IMR-90 (cell line): ENCODE results near the gene TMEM30A. TPM values are rescaled to one million over a fixed set of nuclear protein-coding genes. Genes with fewer than 3 reads are reported as not detected.

Experiments used
- ATAC-seq: fragments of 200-7000 bp; cut with Tn5 transposase; 2 replicates; pipeline ENCODE4 v1.9.1; 2020; ENCODE audit warnings: low read depth, mild to moderate bottlenecking, moderate library complexity
- BruUV-seq: library from RNA; stranded (reverse); fragments of 400-500 nt; replicated peaks from 2 replicates; lab custom pipeline; 2021; lab: Mats Ljungman, UMichigan
- CTCF ChIA-PET: fragments of 300-600 bp; formaldehyde crosslinking; extraction: SDS; loops from one replicate; lab custom pipeline; 2021; ENCODE audit warnings: antibody characterized with exemption; lab: Yijun Ruan, JAX
- POLR2A ChIA-PET: fragments of 300-600 bp; sonication (Branson Sonifier 250); formaldehyde crosslinking; loops from one replicate; lab custom pipeline; 2022; ENCODE audit warnings: antibody characterized with exemption; ENCODE audit not compliant: unreplicated experiment; lab: Charles Lee
- DNase-seq: peaks from one replicate; pipeline ENCODE4 v3.0.0; 2013
- H2AFZ ChIP-seq: replicated peaks from 2 replicates; pipeline ENCODE3; 2013; ENCODE audit warnings: low read length, mild to moderate bottlenecking; ENCODE audit not compliant: poor library complexity
- H2AK5ac ChIP-seq: 2 replicates; pipeline ENCODE4 v1.6.1; 2013; ENCODE audit warnings: low read depth, low read length, inconsistent platforms
- H2AK9ac ChIP-seq: replicated peaks from 2 replicates; pipeline ENCODE3; 2013; ENCODE audit warnings: mild to moderate bottlenecking, low read depth, low read length, moderate library complexity; ENCODE audit not compliant: poor library complexity
- H2BK120ac ChIP-seq: 2 replicates; pipeline ENCODE4 v1.6.1; 2013; ENCODE audit warnings: low read depth, low read length, inconsistent platforms
- H2BK15ac ChIP-seq: 3 replicates; pipeline ENCODE4 v1.6.1; 2013; ENCODE audit warnings: low read depth, low read length, inconsistent platforms
- H2BK20ac ChIP-seq: 2 replicates; pipeline ENCODE4 v1.6.1; 2013; ENCODE audit warnings: low read depth, mild to moderate bottlenecking, inconsistent platforms, low read length, moderate library complexity
- H2BK5ac ChIP-seq: 2 replicates; pipeline ENCODE4 v1.6.1; 2013; ENCODE audit warnings: mild to moderate bottlenecking, low read depth, low read length, inconsistent platforms; ENCODE audit not compliant: poor library complexity, severe bottlenecking
- H3K14ac ChIP-seq: replicated peaks from 2 replicates; pipeline ENCODE4 v1.6.1; 2013; ENCODE audit warnings: low read depth, low read length, inconsistent platforms
- H3K18ac ChIP-seq: 2 replicates; pipeline ENCODE4 v1.6.1; 2013; ENCODE audit warnings: low read depth, low read length, control low read depth
- H3K23ac ChIP-seq: 2 replicates; pipeline ENCODE4 v1.6.1; 2013; ENCODE audit warnings: low read depth, low read length, inconsistent platforms
- H3K27ac ChIP-seq: 2 replicates; pipeline ENCODE4 v1.5.1; 2013; ENCODE audit warnings: mild to moderate bottlenecking, control low read depth, low read length; ENCODE audit not compliant: insufficient read depth
- H3K27me3 ChIP-seq: 2 replicates; pipeline ENCODE4 v1.6.1; 2013; ENCODE audit warnings: low read length; ENCODE audit not compliant: control insufficient read depth, insufficient read depth
- H3K36me3 ChIP-seq: 2 replicates; pipeline ENCODE4 v1.6.1; 2013; ENCODE audit warnings: low read length, mixed read lengths; ENCODE audit not compliant: control insufficient read depth, insufficient read depth
- H3K4ac ChIP-seq: 2 replicates; pipeline ENCODE4 v1.6.1; 2013; ENCODE audit warnings: low read depth, low read length, inconsistent platforms
- H3K4me1 ChIP-seq: 2 replicates; pipeline ENCODE4 v1.6.1; 2013; ENCODE audit warnings: low read length, mixed read lengths; ENCODE audit not compliant: control insufficient read depth, insufficient read depth
- H3K4me2 ChIP-seq: 2 replicates; pipeline ENCODE4 v1.6.1; 2013; ENCODE audit warnings: low read depth, mild to moderate bottlenecking, control low read depth, low read length, moderate library complexity
- H3K4me3 ChIP-seq: 2 replicates; pipeline ENCODE4 v1.5.1; 2013; ENCODE audit warnings: low read depth, mild to moderate bottlenecking, control low read depth, low read length, moderate library complexity; ENCODE audit not compliant: insufficient read depth
- H3K56ac ChIP-seq: 2 replicates; pipeline ENCODE4 v1.6.1; 2013; ENCODE audit warnings: low read length, inconsistent platforms; ENCODE audit not compliant: insufficient read depth; ENCODE audit errors: extremely low read depth
- H3K79me1 ChIP-seq, 2 experiments: 2 replicates each; pipeline ENCODE4 v1.6.1; 2013; ENCODE audit warnings: low read length in 2 of 2, inconsistent platforms in 1 of 2, low read depth in 1 of 2
- H3K9ac ChIP-seq: 2 replicates; pipeline ENCODE4 v1.6.1; 2013; ENCODE audit warnings: low read depth, low read length, control low read depth
- H3K9me1 ChIP-seq: 2 replicates; pipeline ENCODE4 v1.6.1; 2013; ENCODE audit warnings: low read length, inconsistent platforms; ENCODE audit not compliant: insufficient read depth
- H3K9me3 ChIP-seq: 2 replicates; pipeline ENCODE4 v1.6.1; 2013; ENCODE audit warnings: low read length; ENCODE audit not compliant: control insufficient read depth, insufficient read depth
- H4K20me1 ChIP-seq: 2 replicates; pipeline ENCODE4 v1.6.1; 2013; ENCODE audit warnings: low read length, inconsistent platforms; ENCODE audit not compliant: insufficient read depth
- H4K5ac ChIP-seq: 2 replicates; pipeline ENCODE4 v1.6.1; 2013; ENCODE audit warnings: mild to moderate bottlenecking, low read depth, low read length, control low read depth
- H4K8ac ChIP-seq, 2 experiments: 2 replicates each; pipeline ENCODE4 v1.6.1; 2013; ENCODE audit warnings: low read depth in 2 of 2, low read length in 2 of 2, control low read depth in 1 of 2, inconsistent platforms in 1 of 2
- H4K91ac ChIP-seq: 2 replicates; pipeline ENCODE4 v1.6.1; 2013; ENCODE audit warnings: low read depth, low read length, inconsistent platforms; ENCODE audit not compliant: insufficient read depth
- BHLHE40 ChIP-seq: fragments of 150-350 bp; IDR thresholded peaks from 2 replicates; pipeline ENCODE4 v1.6.1; 2016; ENCODE audit warnings: mild to moderate bottlenecking, low read depth, low read length
- CEBPB ChIP-seq: IDR thresholded peaks from 2 replicates; pipeline ENCODE4 v1.6.1; 2012; ENCODE audit warnings: low read depth, low read length, improper control_type of control experiment
- CHD1 ChIP-seq: IDR thresholded peaks from 2 replicates; pipeline ENCODE4 v1.6.1; 2012; ENCODE audit warnings: low read depth, low read length, improper control_type of control experiment
- CTCF ChIP-seq: conservative IDR thresholded peaks from 2 replicates; pipeline ENCODE4 v1.5.1; 2012; ENCODE audit warnings: mild to moderate bottlenecking, low read depth, low read length, improper control_type of control experiment
- ELK1 ChIP-seq: fragments of 150-350 bp; IDR thresholded peaks from 2 replicates; pipeline ENCODE4 v1.6.1; 2016; ENCODE audit warnings: low read depth, mild to moderate bottlenecking, low read length, moderate library complexity, borderline replicate concordance
- FOS ChIP-seq: fragments of 150-350 bp; IDR thresholded peaks from 2 replicates; pipeline ENCODE4 v1.6.1; 2016; ENCODE audit warnings: low read depth, low read length
- MAFK ChIP-seq: IDR thresholded peaks from 2 replicates; pipeline ENCODE4 v1.6.1; 2012; ENCODE audit warnings: low read depth, low read length, improper control_type of control experiment
- MAZ ChIP-seq: IDR thresholded peaks from 2 replicates; pipeline ENCODE4 v1.6.1; 2012; ENCODE audit warnings: low read depth, mild to moderate bottlenecking, low read length, improper control_type of control experiment, moderate library complexity, borderline replicate concordance
- MXI1 ChIP-seq: IDR thresholded peaks from 2 replicates; pipeline ENCODE4 v1.6.1; 2012; ENCODE audit warnings: low read depth, mild to moderate bottlenecking, low read length, moderate library complexity, borderline replicate concordance
- NFE2L2 ChIP-seq: fragments of 150-350 bp; IDR thresholded peaks from 2 replicates; pipeline ENCODE4 v1.6.1; 2016; ENCODE audit warnings: low read depth, mild to moderate bottlenecking, low read length
- POLR2A ChIP-seq: IDR thresholded peaks from 2 replicates; pipeline ENCODE4 v1.6.1; 2012; ENCODE audit warnings: mild to moderate bottlenecking, low read depth, low read length
- RAD21 ChIP-seq: IDR thresholded peaks from 2 replicates; pipeline ENCODE4 v1.6.1; 2012; ENCODE audit warnings: low read length, improper control_type of control experiment
- RCOR1 ChIP-seq: IDR thresholded peaks from 2 replicates; pipeline ENCODE4 v1.6.1; 2012; ENCODE audit warnings: mild to moderate bottlenecking, low read length, improper control_type of control experiment; ENCODE audit not compliant: insufficient replicate concordance
- RFX5 ChIP-seq: IDR thresholded peaks from 2 replicates; pipeline ENCODE4 v1.8.0; 2012; ENCODE audit warnings: low read depth, mild to moderate bottlenecking, low read length, moderate library complexity
- SMC3 ChIP-seq: fragments of 150-350 bp; IDR thresholded peaks from 2 replicates; pipeline ENCODE4 v1.6.1; 2016; ENCODE audit warnings: low read depth, mild to moderate bottlenecking, antibody characterized with exemption, low read length, moderate library complexity
- USF2 ChIP-seq: fragments of 150-350 bp; IDR thresholded peaks from 2 replicates; pipeline ENCODE4 v1.6.1; 2017; ENCODE audit warnings: mild to moderate bottlenecking, antibody characterized with exemption, low read length, low read depth
- WGBS, 2 experiments: methylation state at CpG; one replicate each; pipeline versions ENCODE4 v1.1.5 to v1.1.7; 2013; ENCODE audit warnings: missing lambda C conversion rate in 2 of 2; ENCODE audit not compliant: insufficient read length in 1 of 2; ENCODE audit errors: extremely low coverage in 2 of 2; 5-methylcytosine and 5-hydroxymethylcytosine counted together
- dilution Hi-C: fragments of 300-500 bp; cut with HindIII; formaldehyde crosslinking; loops from one replicate; pipeline ENCODE4 v1.14.3; 2018; ENCODE audit warnings: low sequenced_read_pairs; ENCODE audit not compliant: unreplicated experiment
- in situ Hi-C: fragments of 300-500 bp; cut with MboI; formaldehyde crosslinking; loops from 3 replicates; pipeline ENCODE4 v1.14.3; 2019; ENCODE audit warnings: low sequenced_read_pairs, inconsistent platforms, mixed read lengths
- intact Hi-C: fragments of 100-400 bp; cut with micrococcal nuclease; formaldehyde crosslinking; loops from 2 replicates; pipeline ENCODE4 v1.10.0; 2022
- polyA plus RNA-seq, 3 experiments: library from polyadenylated mRNA; depleted of rRNA; stranded (reverse); fragments of >200 nt; gene quantifications; 2 replicates each; pipeline ENCODE4 v1.2.3, GENCODE V29; 2012; ENCODE audit warnings: low replicate concordance in 1 of 3
- total RNA-seq: library from RNA; depleted of rRNA; stranded (reverse); fragments of >200 nt; gene quantifications from 2 replicates; pipeline ENCODE4 v1.2.3, GENCODE V29; 2012

Gene TMEM30A
- total and polyA plus RNA-seq, 2 of the 4 experiments (the other 2 are of a cell fraction) = 48.5 to 111 TPM

- no peaks in the 10 kb centered on the region; the same call in 1 of the 2 replicates for H3K27me3 ChIP-seq
- no peaks in the 10 kb centered on the region for H3K79me1 ChIP-seq
- no peak overlapping the region for H3K9ac ChIP-seq
- H4K20me1 ChIP-seq = no peaks in the 10 kb centered on the region
- no peak overlapping the region for H3K4ac ChIP-seq
- H2AK5ac ChIP-seq = no peak overlapping the region
- H4K8ac ChIP-seq = no peak overlapping the region
- DNase-seq = no peak
- BruUV-seq = no TSS peak
- no peak overlapping the region for H2AFZ ChIP-seq
- peaks cover 2% of the 10 kb centered on the region; the same call in 1 of the 2 replicates for H3K9me3 ChIP-seq
- no peak overlapping the region for H3K4me2 ChIP-seq
- H3K23ac ChIP-seq = no peak overlapping the region
- dilution Hi-C loops = no loop called here
- ChIA-PET CTCF (interaction anchor here (1.1 kb wide), 1 partner anchor 9 kb away, joined by 3 read pairs; no protein-coding TSS in a partner anchor), POLR2A (no interaction called here)
- no peak overlapping the region for H2BK20ac ChIP-seq
- H2BK120ac ChIP-seq = no peak overlapping the region
- H2BK5ac ChIP-seq = no peak overlapping the region
- no peaks in the 10 kb centered on the region for H3K36me3 ChIP-seq
- no peak for ATAC-seq
- H3K4me1 ChIP-seq = 0 out of 2 replicates have a peak, but pooled peaks cover 3% of the 10 kb centered on the region
- H4K91ac ChIP-seq = no peak overlapping the region
- H3K18ac ChIP-seq = no peak overlapping the region
- no peak overlapping the region for H3K56ac ChIP-seq
- in situ Hi-C loops = no loop called here
- no peaks in the 10 kb centered on the region; the same call in 1 of the 2 replicates for H3K9me1 ChIP-seq
- no peak overlapping the region for H3K14ac ChIP-seq
- no peak overlapping the region for H4K5ac ChIP-seq
- no peak overlapping the region for H3K4me3 ChIP-seq
- no peak for TF ChIP-seq CEBPB
- no peak for TF ChIP-seq CTCF
- TF ChIP-seq ELK1 = no peak
- TF ChIP-seq POLR2A = no peak
- no peak for TF ChIP-seq RCOR1
- no peak for TF ChIP-seq MAFK
- no peak for TF ChIP-seq RAD21
- TF ChIP-seq SMC3 = no peak
- no peak for TF ChIP-seq CHD1
- no peak for TF ChIP-seq MXI1
- no peak for TF ChIP-seq FOS
- no peak for TF ChIP-seq RFX5
- TF ChIP-seq NFE2L2 = no peak
- no peak for TF ChIP-seq USF2
- TF ChIP-seq BHLHE40 = no peak
- TF ChIP-seq MAZ = no peak
- H3K27ac ChIP-seq = no peak overlapping the region
- H2AK9ac ChIP-seq = no peak overlapping the region
- intact Hi-C loops = loop anchor here (5.0 kb wide), 1 partner anchor 90 kb away; no protein-coding TSS in a partner anchor
- no CpG with 5 or more reads among the region's 2 CpGs for WGBS, 2 experiments
- no peak overlapping the region for H2BK15ac ChIP-seq
These were observed 22.9 kb upstream of the TMEM30A start for GRCh38 chr6:75307364-75308004.
